HepG2 (cell line): Measurements from ENCODE around the gene UAP1L1. TPM values are rescaled to one million over a fixed set of nuclear protein-coding genes. Genes with fewer than 3 reads are reported as not detected.

Source experiments
- FOXO4 ChIP-seq: sonication (generic); formaldehyde crosslinking; conservative IDR thresholded peaks from 2 replicates; pipeline ENCODE4 v1.8.1; 2023; ENCODE audit warnings: missing genetic modification reagents
- HOXA3 ChIP-seq: sonication (generic); formaldehyde crosslinking; IDR thresholded peaks from 2 replicates; pipeline ENCODE4 v1.5.0; 2020; ENCODE audit warnings: missing genetic modification reagents
- KDM4B ChIP-seq: sonication (generic); formaldehyde crosslinking; IDR thresholded peaks from 2 replicates; pipeline ENCODE4 v1.4.0; 2020; ENCODE audit warnings: missing genetic modification reagents
- PAF1 ChIP-seq: IDR thresholded peaks from 2 replicates; pipeline ENCODE4 v1.6.1; 2016; ENCODE audit warnings: missing genetic modification reagents, missing compliant biosample characterization
- TFDP2 ChIP-seq: sonication (generic); formaldehyde crosslinking; IDR thresholded peaks from 2 replicates; pipeline ENCODE4 v1.4.0; 2020; ENCODE audit warnings: missing genetic modification reagents
- ZBTB38 ChIP-seq: sonication (generic); formaldehyde crosslinking; IDR thresholded peaks from 2 replicates; pipeline ENCODE4 v1.5.1; 2020; ENCODE audit warnings: mild to moderate bottlenecking, missing genetic modification reagents
- ZFP82 ChIP-seq: sonication (generic); formaldehyde crosslinking; IDR thresholded peaks from 2 replicates; pipeline ENCODE4 v1.5.1; 2020; ENCODE audit warnings: mild to moderate bottlenecking, missing genetic modification reagents, borderline replicate concordance
- ZHX2 ChIP-seq, 2 experiments: sonication (generic) in 1 of 2; formaldehyde crosslinking in 1 of 2; IDR thresholded peaks; 2 replicates each; pipeline versions ENCODE4 v1.6.1 to v1.9.0; 2014 to 2022; ENCODE audit warnings: antibody characterized with exemption in 1 of 2, borderline replicate concordance in 1 of 2, inconsistent platforms in 1 of 2, low read depth in 1 of 2, missing genetic modification reagents in 1 of 2
- ZNF30 ChIP-seq: sonication (generic); formaldehyde crosslinking; IDR thresholded peaks from 2 replicates; pipeline ENCODE4 v1.5.0; 2020; ENCODE audit warnings: mild to moderate bottlenecking, missing genetic modification reagents
- ZNF367 ChIP-seq: sonication (generic); formaldehyde crosslinking; IDR thresholded peaks from 2 replicates; pipeline ENCODE4 v1.4.0; 2020; ENCODE audit warnings: missing genetic modification reagents, borderline replicate concordance
- ZNF431 ChIP-seq: sonication (generic); formaldehyde crosslinking; IDR thresholded peaks from 2 replicates; pipeline ENCODE4 v1.9.0; 2022; ENCODE audit warnings: missing genetic modification reagents, low read depth, mild to moderate bottlenecking, borderline replicate concordance
- ZNF564 ChIP-seq: sonication (generic); formaldehyde crosslinking; IDR thresholded peaks from 2 replicates; pipeline ENCODE4 v1.8.1; 2023; ENCODE audit warnings: mild to moderate bottlenecking, missing genetic modification reagents
- ZNF639 ChIP-seq: conservative IDR thresholded peaks from 2 replicates; pipeline ENCODE4 v1.6.1; 2018; ENCODE audit warnings: missing genetic modification reagents
- ZNF747 ChIP-seq: sonication (generic); formaldehyde crosslinking; IDR thresholded peaks from 2 replicates; pipeline ENCODE4 v1.8.1; 2023; ENCODE audit warnings: missing genetic modification reagents, mild to moderate bottlenecking, borderline replicate concordance
- ZNF75D ChIP-seq: sonication (generic); formaldehyde crosslinking; IDR thresholded peaks from 2 replicates; pipeline ENCODE4 v1.8.1; 2023; ENCODE audit warnings: missing genetic modification reagents, mild to moderate bottlenecking, borderline replicate concordance
- ZNF780A ChIP-seq: sonication (generic); formaldehyde crosslinking; IDR thresholded peaks from 2 replicates; pipeline ENCODE4 v1.8.0; 2022; ENCODE audit warnings: mild to moderate bottlenecking, missing genetic modification reagents, moderate library complexity
- ZZZ3 ChIP-seq: sonication (generic); formaldehyde crosslinking; IDR thresholded peaks from 2 replicates; pipeline ENCODE4 v1.4.0; 2020; ENCODE audit warnings: missing genetic modification reagents, mild to moderate bottlenecking, borderline replicate concordance
- polyA plus RNA-seq, 8 experiments: library from polyadenylated mRNA; depleted of rRNA in 3 of 8; stranded (reverse) in 7 of 8; unstranded in 1 of 8; fragments of >200 nt; fragmentation: Illumina TruSeq in 4 of 8; extraction: Trizol in 4 of 8; gene quantifications; 2 replicates each; pipeline versions ENCODE4 v1.2.1 to v1.2.3, GENCODE V29; 2011 to 2016; ENCODE audit warnings: low read depth in 4 of 8, missing spikeins in 1 of 8, mixed read lengths in 1 of 8; ENCODE audit not compliant: insufficient read depth in 1 of 8
- total RNA-seq, 5 experiments: library from RNA; depleted of rRNA; stranded (reverse); fragments of >200 nt; fragmentation: Illumina TruSeq; extraction: Trizol; gene quantifications; 2 replicates each; pipeline ENCODE4 v1.2.3, GENCODE V29; 2016; ENCODE audit warnings: low read depth in 1 of 5

The UAP1L1 gene
- total and polyA plus RNA-seq, 2 of the 13 experiments (the other 11 are each of a cell fraction or from before 2014, with no cell fraction given), result 5.4 to 6.4 TPM

GRCh38 chr9:137053944-137054931, 23.1 kb upstream of the UAP1L1 start, which contains the start of gene ENTPD2 (continued):
- TF ChIP-seq KDM4B (CRISPR knock-in tag) (no peak), ZNF747 (CRISPR knock-in tag) (no peak), ZNF367 (CRISPR knock-in tag) (no peak), ZNF431 (CRISPR knock-in tag) (peak; percentile 84), ZFP82 (CRISPR knock-in tag) (0 out of 2 replicates have a peak, but pooled peaks have one; percentile 36), ZNF639 (CRISPR knock-in tag) (no peak; the same call in 1 of the 2 replicates), ZZZ3 (no peak), HOXA3 (CRISPR knock-in tag) (peak; percentile 61), ZNF564 (CRISPR knock-in tag) (peak; percentile 71), TFDP2 (CRISPR knock-in tag) (peak; percentile 72; the same call in 1 of the 2 replicates), FOXO4 (peak; percentile 94; the same call in 1 of the 2 replicates), PAF1 (CRISPR knock-in tag) (no peak), ZNF30 (peak; percentile 72; the same call in 1 of the 2 replicates), ZNF780A (CRISPR knock-in tag) (no peak), ZBTB38 (CRISPR knock-in tag) (peak; percentile 57; the same call in 1 of the 2 replicates), ZHX2 (IDR thresholded peaks at IDR 0.05; ENCODE audit: low read depth) (no peak), ZHX2 (CRISPR knock-in tag; IDR thresholded peaks at IDR 0.05; ENCODE audit: borderline replicate concordance) (0 out of 2 replicates have a peak, but pooled peaks have one; percentile 72), ZNF75D (no peak)
